Effector memory CD4-positive, alpha-beta T cell (primary cell): ENCODE results near the gene C10orf143.
"Not testable (repeated sequence)": the region's sequence is repeated elsewhere in the genome, so short reads cannot be mapped to it uniquely, and the experiment has no call there.

Experiments used
- DNase-seq, 3 donors: peaks; one replicate each; pipeline ENCODE4 v3.0.0-alpha.2; 2020
- H3K27ac ChIP-seq: 2 replicates; pipeline ENCODE4 v1.7.0; 2013; ENCODE audit warnings: mild to moderate bottlenecking, low read length, moderate library complexity; ENCODE audit not compliant: insufficient read depth, poor library complexity, severe bottlenecking
- H3K27me3 ChIP-seq: replicated peaks from 2 replicates; pipeline ENCODE4 v1.7.0; 2013; ENCODE audit warnings: mild to moderate bottlenecking, low read length; ENCODE audit not compliant: insufficient read depth, control insufficient read depth, poor library complexity, severe bottlenecking
- H3K36me3 ChIP-seq: 2 replicates; pipeline ENCODE4 v1.7.0; 2013; ENCODE audit warnings: mild to moderate bottlenecking, low read length, moderate library complexity; ENCODE audit not compliant: control insufficient read depth, insufficient read depth
- H3K4me1 ChIP-seq: 2 replicates; pipeline ENCODE4 v1.7.0; 2013; ENCODE audit warnings: low read length, mild to moderate bottlenecking; ENCODE audit not compliant: control insufficient read depth, insufficient read depth, poor library complexity, severe bottlenecking
- H3K4me3 ChIP-seq: 2 replicates; pipeline ENCODE4 v1.7.0; 2013; ENCODE audit warnings: low read length, low read depth, mild to moderate bottlenecking; ENCODE audit not compliant: insufficient read depth, poor library complexity, severe bottlenecking
- H3K9me3 ChIP-seq: 2 replicates; pipeline ENCODE4 v1.7.0; 2013; ENCODE audit warnings: mild to moderate bottlenecking, low read length, moderate library complexity; ENCODE audit not compliant: control insufficient read depth

The C10orf143 gene

DNA sequence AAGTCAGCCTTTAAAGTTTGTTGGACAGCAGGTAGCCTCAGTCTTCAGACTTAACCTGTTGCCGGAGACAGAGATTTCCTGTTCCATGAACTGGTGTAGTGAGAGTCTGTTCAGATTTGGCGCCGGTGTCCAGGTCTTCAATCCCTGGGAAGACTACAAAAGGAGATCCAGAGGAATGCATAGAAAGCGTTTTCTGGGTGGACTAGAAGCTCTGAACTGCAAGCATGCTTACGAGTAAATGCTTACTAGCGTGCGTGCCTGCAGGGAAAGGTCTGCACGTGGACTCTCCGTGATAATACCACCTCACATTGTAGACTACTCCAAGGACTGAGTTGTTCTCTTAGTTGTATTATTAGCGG, 26.4 kb upstream of the C10orf143 start:
- Histone ChIP-seq H3K27ac (peak overlapping the region; percentile 78), H3K9me3 (no peaks in the 10 kb centered on the region), H3K4me3 (peak overlapping the region; percentile 90), H3K36me3 (no peaks in the 10 kb centered on the region), H3K27me3 (no peaks in the 10 kb centered on the region), H3K4me1 (peaks cover 21% of the 10 kb centered on the region)
- no peak for DNase-seq

DNA sequence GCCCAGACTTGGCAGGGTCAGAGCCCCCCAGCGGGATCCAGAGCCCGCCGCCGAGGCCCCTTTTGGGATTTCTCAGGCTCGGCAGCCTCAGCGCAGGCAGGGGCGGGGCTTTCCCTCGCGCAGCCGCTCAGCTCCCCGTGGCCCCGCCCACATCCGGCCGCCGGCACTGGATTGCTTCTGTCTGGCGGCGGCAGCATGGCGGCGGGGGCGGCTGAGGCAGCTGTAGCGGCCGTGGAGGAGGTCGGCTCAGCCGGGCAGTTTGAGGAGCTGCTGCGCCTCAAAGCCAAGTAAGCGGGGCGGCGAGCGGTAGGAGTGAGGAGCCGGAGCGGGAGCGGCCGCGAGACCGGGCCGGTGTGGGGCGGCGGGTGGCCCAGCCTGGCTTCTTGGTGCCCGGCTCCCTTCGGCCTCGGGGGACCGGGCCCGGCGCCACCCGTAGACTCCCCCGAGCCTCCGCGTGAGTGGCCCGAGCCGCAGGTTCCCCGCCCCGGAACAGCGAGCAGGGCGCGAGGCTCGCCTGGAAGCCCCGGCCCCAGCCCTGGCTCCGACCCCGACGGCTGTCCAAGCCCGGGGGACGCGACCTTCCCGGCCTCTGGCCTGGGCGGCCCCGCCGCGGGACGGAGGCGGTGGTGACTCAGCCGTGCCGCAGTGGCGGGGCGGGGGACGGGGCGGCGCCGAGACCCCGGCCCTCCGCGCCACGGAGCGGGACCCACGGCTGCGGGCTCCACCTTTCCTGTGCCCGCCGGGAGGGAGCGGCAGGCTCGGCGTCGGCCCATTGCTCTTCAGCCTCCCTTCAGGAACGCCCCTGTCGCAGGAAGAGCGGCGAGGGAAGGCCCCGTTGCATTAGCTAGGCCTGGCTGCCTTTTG, 25.8 kb upstream of the C10orf143 start, which contains the start of gene GLRX3:
Gene GLRX3, plus strand, starts transcription at position 166 of the 864 bp plus-strand sequence. Its CDS starts 30 bp downstream, at position 196.
- Histone ChIP-seq H3K4me3 (peak within 1 kb of the TSS; percentile 90), H3K36me3 (no peaks in the 10 kb centered on the region), H3K27me3 (no peaks in the 10 kb centered on the region), H3K9me3 (no peaks in the 10 kb centered on the region), H3K4me1 (peaks cover 17% of the 10 kb centered on the region), H3K27ac (peak within 1 kb of the TSS; percentile 78)
- DNase-seq = peak; percentile 77 to 82 (median 78)

DNA sequence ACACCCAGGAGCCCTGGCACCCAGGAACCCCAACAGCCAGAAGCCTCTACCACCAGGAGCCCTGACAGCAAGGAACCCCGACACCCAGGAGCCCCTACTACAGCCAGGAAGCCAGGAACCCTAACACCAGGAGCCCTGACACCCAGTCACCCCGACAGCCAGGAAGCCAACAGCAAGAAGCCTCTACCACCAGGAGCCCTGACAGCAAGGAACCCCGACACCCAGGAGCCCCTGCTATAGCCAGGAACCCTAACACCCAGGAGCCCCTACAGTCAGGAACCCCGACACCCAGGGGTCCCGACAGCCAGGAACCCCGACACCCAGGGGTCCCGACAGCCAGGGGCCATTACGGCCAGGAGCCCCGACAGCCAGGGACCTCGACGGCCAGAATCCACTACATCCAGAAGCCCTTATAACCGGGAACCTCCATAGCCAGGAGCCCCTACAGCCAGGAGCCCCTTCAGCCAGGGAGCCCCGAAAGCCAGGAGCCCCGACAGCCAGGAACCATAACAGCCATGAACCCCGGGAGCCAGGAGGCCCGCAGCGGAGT, 25.1 kb upstream of the C10orf143 start:
- no peaks in the 10 kb centered on the region for H3K36me3 ChIP-seq
- H3K9me3 ChIP-seq = no peaks in the 10 kb centered on the region
- DNase-seq = no peak

DNA sequence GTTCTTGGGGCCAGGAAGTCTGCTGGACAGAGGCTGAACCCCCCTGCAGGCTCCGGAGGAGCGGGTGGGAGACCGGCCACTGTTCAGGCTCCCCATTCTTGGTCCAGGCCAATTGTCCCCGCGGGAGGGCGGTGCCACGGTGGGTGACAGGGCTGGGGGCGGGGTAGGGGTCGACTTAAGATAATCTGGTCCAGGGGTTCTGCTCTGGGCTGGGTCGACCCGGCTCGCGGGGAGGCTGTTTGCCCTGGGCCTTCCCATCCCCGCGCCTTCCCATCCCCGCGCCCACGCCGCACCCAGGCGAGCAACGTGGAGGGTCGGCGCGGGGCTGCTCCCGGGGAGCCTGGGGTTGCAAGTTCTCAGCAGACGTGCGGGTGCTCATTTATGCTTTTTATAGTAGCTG, 18.3 kb upstream of the C10orf143 start:
- Histone ChIP-seq H3K9me3 (no peaks in the 10 kb centered on the region), H3K4me1 (no peaks in the 10 kb centered on the region), H3K36me3 (no peaks in the 10 kb centered on the region), H3K27ac (no peak overlapping the region), H3K4me3 (no peak overlapping the region), H3K27me3 (peaks cover 3% of the 10 kb centered on the region)
- DNase-seq = no peak

More for the DNA sequence above, 25.1 kb upstream of the C10orf143 start:
- peaks cover 17% of the 10 kb centered on the region for H3K4me1 ChIP-seq
- peak overlapping the region; percentile 90 for H3K4me3 ChIP-seq
- no peaks in the 10 kb centered on the region for H3K27me3 ChIP-seq
- H3K27ac ChIP-seq = peak overlapping the region; percentile 78

DNA sequence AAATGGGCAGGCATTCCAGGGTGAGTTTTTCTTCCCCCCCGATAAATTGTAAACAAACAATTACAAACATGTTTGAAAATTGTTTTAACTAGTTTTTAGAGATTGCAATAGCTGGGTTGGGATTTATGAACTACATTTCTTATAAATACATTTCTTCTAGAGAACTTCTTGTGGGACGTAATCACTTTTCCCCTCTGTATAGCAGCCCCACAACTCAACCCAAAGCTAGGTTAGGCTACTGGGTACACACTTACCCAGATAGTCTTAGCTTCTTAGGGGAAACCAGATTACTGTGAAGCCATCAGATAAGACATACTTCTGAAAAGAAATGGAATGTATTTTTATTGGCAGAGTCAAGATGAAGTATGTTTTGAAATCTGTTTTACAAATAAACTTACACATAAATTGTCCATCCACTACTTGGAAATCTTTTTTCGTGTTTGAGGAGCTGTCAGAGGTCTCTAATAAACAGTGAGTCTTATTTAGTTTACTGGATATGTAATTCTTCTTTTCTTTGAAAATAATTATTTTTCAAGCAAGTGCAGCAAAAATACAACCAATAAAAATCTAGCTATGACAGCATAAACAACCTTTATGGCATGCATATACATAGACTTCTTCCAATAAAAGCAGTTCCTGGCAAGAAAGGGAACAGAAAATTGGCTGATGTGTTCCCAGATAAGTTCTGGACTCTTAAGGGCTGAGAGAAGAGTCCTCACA, 17.6 kb upstream of the C10orf143 start:
- Histone ChIP-seq H3K4me3 (no peak overlapping the region), H3K27me3 (peaks cover 3% of the 10 kb centered on the region), H3K27ac (no peak overlapping the region), H3K36me3 (no peaks in the 10 kb centered on the region), H3K9me3 (no peaks in the 10 kb centered on the region), H3K4me1 (no peaks in the 10 kb centered on the region)
- no peak for DNase-seq

DNA sequence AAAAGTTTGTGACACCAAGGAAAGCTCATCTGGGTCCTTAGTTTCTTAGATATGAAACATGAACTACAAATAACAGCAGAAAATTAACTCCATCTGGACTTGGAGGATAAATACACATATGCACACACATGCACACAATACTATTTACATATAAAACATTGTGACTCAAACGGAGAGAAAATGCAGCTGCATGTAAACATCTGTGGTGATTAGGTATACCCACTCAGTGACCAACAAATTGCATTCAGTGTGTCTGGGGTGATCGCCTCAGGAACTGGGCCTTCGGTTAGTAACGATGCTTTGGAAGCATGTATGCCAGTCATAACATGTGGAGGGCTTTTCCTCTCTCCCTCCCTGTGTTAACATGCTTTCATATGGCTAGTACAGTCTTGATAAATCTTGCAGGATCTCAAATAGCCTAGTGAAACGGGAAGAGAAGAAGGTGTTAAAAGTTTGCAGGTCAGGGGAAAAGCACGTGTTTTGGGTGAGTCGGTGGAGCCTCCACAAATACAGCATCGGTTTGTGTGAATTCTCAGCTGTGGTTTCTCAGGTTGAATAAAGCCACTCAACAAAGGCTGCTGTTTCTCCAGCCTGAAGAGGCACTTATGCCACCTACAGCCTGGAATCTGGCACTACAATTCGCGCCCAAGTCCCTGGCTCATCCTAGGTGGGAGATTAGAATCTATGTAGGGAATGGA, 16.9 kb upstream of the C10orf143 start:
- Histone ChIP-seq H3K4me3 (no peak overlapping the region), H3K9me3 (no peaks in the 10 kb centered on the region), H3K36me3 (no peaks in the 10 kb centered on the region), H3K27ac (no peak overlapping the region), H3K27me3 (peaks cover 3% of the 10 kb centered on the region), H3K4me1 (no peaks in the 10 kb centered on the region)
- peak in 2 of 3 donors; percentile 14 to 32 for DNase-seq

DNA sequence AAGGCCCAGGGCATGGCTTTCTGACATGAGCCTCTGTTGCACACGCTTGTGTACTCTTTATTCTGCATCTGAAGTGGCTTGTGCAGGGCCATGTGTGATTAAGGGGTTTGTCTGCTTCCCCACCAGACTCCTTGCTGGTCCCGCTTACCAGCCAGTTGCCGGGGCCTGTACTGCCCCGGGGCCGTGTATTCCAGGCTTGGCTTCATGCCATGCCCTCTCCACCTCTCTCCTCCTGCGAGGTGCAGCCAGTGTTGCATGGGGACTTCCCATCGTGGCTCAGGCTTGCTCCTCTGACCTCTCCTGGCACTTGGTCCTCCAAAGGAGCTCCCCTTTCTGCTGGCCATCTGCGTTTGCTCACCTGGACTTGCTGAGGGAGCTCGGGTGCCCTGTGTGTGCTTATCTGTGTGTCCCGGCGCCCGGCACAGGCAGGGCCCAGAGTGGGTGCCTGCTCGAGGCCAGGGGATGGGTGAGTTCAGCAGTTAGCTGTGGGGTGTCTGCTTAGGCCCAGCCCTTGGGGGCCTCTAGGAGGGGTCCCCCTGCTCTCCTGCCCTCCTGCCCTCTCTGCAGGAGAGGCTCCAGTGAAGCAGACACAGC, 11.0 kb upstream of the C10orf143 start:
- H3K27ac ChIP-seq = no peak overlapping the region
- no peaks in the 10 kb centered on the region for H3K4me1 ChIP-seq
- H3K36me3 ChIP-seq = no peaks in the 10 kb centered on the region
- H3K27me3 ChIP-seq = no peaks in the 10 kb centered on the region
- H3K4me3 ChIP-seq = no peak overlapping the region
- H3K9me3 ChIP-seq = no peaks in the 10 kb centered on the region
- no peak for DNase-seq

DNA sequence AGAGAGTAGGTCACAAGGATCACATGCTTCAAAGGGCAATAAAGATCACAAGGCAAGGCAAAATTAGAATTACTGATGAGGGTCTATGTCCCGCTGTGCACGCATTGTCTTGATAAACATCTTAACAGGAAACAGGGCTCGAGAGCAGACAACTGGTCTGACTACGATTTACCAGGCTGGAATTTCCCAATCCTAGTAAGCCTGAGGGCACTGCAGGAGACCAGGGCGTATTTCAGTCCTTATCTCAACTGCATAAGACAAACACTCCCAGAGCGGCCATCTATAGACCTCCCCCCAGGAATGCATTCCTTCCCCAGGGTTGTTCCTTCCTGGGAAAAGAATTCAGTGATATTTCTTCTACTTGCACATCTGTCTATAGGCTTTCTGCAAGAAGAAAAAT, 6.9 kb upstream of the C10orf143 start:
- DNase-seq, H3K4me1 ChIP-seq, H3K9me3 ChIP-seq, H3K27ac ChIP-seq, H3K4me3 ChIP-seq, H3K27me3 ChIP-seq, H3K36me3 ChIP-seq: not testable (repeated sequence)

DNA sequence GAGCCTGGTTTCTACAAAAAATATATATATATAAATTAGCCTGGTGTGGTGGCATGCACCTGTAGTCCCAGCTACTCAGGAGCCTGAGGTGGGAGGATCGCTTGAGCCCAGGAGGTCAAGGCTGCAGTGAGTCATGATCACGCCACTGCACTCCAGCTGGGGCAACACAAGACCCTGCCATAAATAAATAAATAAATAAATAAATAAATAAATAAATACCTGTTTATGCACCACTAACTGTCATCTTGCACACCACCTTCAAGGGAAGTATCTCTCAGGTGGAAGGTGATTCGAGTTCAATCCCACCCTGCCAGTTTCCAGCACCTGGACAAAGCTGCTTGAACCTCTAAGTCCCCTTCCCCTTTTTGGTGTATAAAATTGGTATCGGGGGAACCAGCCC, 6.3 kb upstream of the C10orf143 start:
- not testable (repeated sequence) for H3K4me1 ChIP-seq, H3K27ac ChIP-seq, H3K9me3 ChIP-seq, H3K4me3 ChIP-seq, H3K36me3 ChIP-seq, H3K27me3 ChIP-seq, DNase-seq
